Endodermal cell (in vitro differentiated cells): Measurements from ENCODE around the gene UCKL1. TPM values are rescaled to one million over a fixed set of nuclear protein-coding genes. Genes with fewer than 3 reads are reported as not detected.
A peak's percentile ranks its signal among the peaks of the same experiment; 100 is the strongest.

ENCODE experiments used
- DNase-seq: peaks from one replicate; pipeline ENCODE4 v3.0.0-alpha.2; 2017
- H3K27ac ChIP-seq: 2 replicates; pipeline ENCODE4 v1.5.1; 2013; ENCODE audit warnings: mild to moderate bottlenecking, low read depth, low read length, moderate library complexity
- H3K27me3 ChIP-seq: 2 replicates; pipeline ENCODE4 v1.6.1; 2013; ENCODE audit warnings: mild to moderate bottlenecking, low read length, moderate library complexity; ENCODE audit not compliant: insufficient read depth, control insufficient read depth, poor library complexity, severe bottlenecking
- H3K36me3 ChIP-seq: 2 replicates; pipeline ENCODE4 v1.7.0; 2013; ENCODE audit warnings: mild to moderate bottlenecking, low read length, moderate library complexity; ENCODE audit not compliant: control insufficient read depth, insufficient read depth
- H3K4me1 ChIP-seq: one replicate; pipeline ENCODE4 v1.7.0; 2013; ENCODE audit warnings: low read length; ENCODE audit not compliant: control insufficient read depth, insufficient read depth
- H3K4me3 ChIP-seq: 2 replicates; pipeline ENCODE4 v1.5.1; 2013; ENCODE audit warnings: mild to moderate bottlenecking, low read length, moderate library complexity
- H3K9ac ChIP-seq: 2 replicates; pipeline ENCODE4 v1.6.1; 2013; ENCODE audit warnings: mild to moderate bottlenecking, low read length, moderate library complexity; ENCODE audit not compliant: poor library complexity, severe bottlenecking; ENCODE audit errors: extremely low read depth
- H3K9me3 ChIP-seq: 2 replicates; pipeline ENCODE4 v1.6.1; 2013; ENCODE audit warnings: mild to moderate bottlenecking, low read length, moderate library complexity; ENCODE audit not compliant: control insufficient read depth
- H3K27ac Mint-ChIP-seq: 2 replicates; pipeline ENCODE4 v1.8.0; 2020; ENCODE audit warnings: mixed read lengths
- H3K27me3 Mint-ChIP-seq: 2 replicates; pipeline ENCODE4 v1.8.0; 2021; ENCODE audit warnings: mild to moderate bottlenecking, mixed read lengths; ENCODE audit not compliant: insufficient read depth
- H3K36me3 Mint-ChIP-seq: 2 replicates; pipeline ENCODE4 v1.8.0; 2020; ENCODE audit warnings: low read depth, mixed read lengths
- H3K4me1 Mint-ChIP-seq: 2 replicates; pipeline ENCODE4 v1.8.0; 2020; ENCODE audit warnings: mixed read lengths
- H3K4me3 Mint-ChIP-seq: 2 replicates; pipeline ENCODE4 v1.8.0; 2020; ENCODE audit warnings: mild to moderate bottlenecking, moderate library complexity, mixed read lengths
- H3K9me3 Mint-ChIP-seq: 2 replicates; pipeline ENCODE4 v1.8.0; 2020; ENCODE audit warnings: mild to moderate bottlenecking, mixed read lengths
- WGBS, 2 experiments: methylation state at CpG; one replicate each; pipeline versions ENCODE4 v1.1.5 to v1.1.7; 2013; ENCODE audit warnings: missing lambda C conversion rate in 2 of 2, mixed read lengths in 1 of 2; ENCODE audit not compliant: insufficient coverage in 1 of 2, insufficient read length in 1 of 2; 5-methylcytosine and 5-hydroxymethylcytosine counted together
- total RNA-seq, 2 donors: library from RNA; stranded (reverse); fragmentation: NEBNext Ultra II Directional in 1 of 2; extraction: Animal tissue kit (Norgen Biotek cat#: 25700) in 1 of 2; gene quantifications; 2 replicates in 1 of 2; 3 replicates in 1 of 2; pipeline ENCODE4 v1.2.1, GENCODE V29; 2021
- TF ChIP-seq, protein P1 (sequence below): fragments of 200-600 bp; sonication (generic); conservative IDR thresholded peaks from 2 replicates; pipeline ENCODE4 v1.5.0; 2021; ENCODE audit warnings: antibody characterized with exemption, mild to moderate bottlenecking

UCKL1 gene
- total RNA-seq, 2 donors from 2014 or later: 36.5 to 47.8 TPM

DNA sequence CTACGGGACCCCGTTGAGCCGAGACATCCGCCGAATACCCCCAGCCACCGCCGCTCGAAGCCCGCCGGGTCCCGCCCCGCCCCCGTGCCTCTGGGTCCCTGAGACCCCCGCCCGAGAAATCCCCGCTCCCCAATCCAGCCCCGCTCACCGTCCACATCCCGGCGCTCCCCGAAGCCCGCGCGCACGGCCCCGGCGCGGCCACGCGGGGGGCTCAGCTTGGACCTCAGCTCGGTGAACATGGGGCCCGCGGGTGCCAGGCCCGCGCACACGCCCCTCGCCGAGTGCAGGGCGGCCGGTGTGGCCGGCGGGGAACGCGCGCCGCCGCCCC, 23.0 kb upstream of the UCKL1 start:
- DNase-seq: peak; percentile 66
- Mint-ChIP-seq H3K36me3 (peaks cover 18% of the 10 kb centered on the region), H3K9me3 (no peaks in the 10 kb centered on the region), H3K27ac (no peak overlapping the region), H3K27me3 (peaks cover 10% of the 10 kb centered on the region), H3K4me3 (peak overlapping the region; percentile 88), H3K4me1 (peaks cover 19% of the 10 kb centered on the region)
- peak overlapping the region; percentile 6 for H3K9ac ChIP-seq
- TF ChIP-seq, protein P1, sequence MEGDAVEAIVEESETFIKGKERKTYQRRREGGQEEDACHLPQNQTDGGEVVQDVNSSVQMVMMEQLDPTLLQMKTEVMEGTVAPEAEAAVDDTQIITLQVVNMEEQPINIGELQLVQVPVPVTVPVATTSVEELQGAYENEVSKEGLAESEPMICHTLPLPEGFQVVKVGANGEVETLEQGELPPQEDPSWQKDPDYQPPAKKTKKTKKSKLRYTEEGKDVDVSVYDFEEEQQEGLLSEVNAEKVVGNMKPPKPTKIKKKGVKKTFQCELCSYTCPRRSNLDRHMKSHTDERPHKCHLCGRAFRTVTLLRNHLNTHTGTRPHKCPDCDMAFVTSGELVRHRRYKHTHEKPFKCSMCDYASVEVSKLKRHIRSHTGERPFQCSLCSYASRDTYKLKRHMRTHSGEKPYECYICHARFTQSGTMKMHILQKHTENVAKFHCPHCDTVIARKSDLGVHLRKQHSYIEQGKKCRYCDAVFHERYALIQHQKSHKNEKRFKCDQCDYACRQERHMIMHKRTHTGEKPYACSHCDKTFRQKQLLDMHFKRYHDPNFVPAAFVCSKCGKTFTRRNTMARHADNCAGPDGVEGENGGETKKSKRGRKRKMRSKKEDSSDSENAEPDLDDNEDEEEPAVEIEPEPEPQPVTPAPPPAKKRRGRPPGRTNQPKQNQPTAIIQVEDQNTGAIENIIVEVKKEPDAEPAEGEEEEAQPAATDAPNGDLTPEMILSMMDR: no peak
- no peak overlapping the region for H3K27ac ChIP-seq
- H3K36me3 ChIP-seq: peaks cover 14% of the 10 kb centered on the region
- peak overlapping the region; percentile 81 for H3K4me3 ChIP-seq
- 0% methylated on average over 4 to 47 of the region's 47 CpGs for WGBS, 2 experiments
- no peaks in the 10 kb centered on the region for H3K27me3 ChIP-seq
- no peaks in the 10 kb centered on the region for H3K9me3 ChIP-seq
- H3K4me1 ChIP-seq: peaks cover 9% of the 10 kb centered on the region

DNA sequence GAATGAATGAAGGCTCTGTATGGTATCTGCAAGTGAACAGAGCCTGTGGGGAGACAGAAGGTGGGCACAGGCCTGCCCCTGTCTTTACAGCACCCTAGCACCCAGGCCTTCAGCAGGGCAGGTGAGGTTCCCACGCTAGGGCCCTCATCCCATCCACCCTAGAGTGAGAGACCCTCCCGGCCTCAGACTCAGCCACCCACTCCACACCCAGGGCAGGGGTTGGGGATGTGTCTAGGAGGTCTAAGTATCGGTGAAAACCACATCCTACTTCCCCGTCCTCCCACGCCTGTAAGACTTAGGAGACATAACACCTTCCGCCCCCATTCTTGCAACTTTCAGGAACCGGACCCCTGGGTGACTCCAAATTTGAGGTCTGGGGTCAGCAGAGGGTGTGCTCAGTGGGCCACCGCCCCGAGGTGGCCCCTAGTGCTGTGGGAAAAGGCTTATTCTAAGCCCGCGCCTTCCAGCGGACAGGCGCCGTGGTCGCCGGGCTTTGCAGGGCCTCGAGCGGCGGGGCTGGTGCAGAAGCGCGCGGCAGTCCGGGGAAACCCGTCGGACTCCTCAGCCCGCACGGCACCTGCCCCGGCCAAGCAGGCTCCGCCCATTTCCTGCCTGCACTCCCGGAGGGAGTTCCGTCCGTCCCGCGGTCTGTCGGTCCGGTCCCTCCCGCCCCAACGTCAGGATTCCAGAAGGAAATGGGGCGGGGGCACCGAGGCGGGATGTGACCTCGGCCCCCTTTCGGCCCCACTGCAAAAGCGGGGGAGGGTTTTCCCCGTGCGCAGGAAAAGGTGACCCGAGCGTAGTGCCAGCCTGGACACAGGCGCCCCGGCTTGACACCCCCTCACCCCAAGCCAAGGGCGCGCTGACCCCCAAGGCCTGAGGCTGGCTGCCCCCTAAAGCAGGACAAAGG, 22.4 kb upstream of the UCKL1 start:
- DNase-seq: peak; percentile 91
- no peaks in the 10 kb centered on the region for H3K9me3 ChIP-seq
- Mint-ChIP-seq H3K9me3 (no peaks in the 10 kb centered on the region), H3K27me3 (peaks cover 10% of the 10 kb centered on the region), H3K4me3 (peak overlapping the region; percentile 88), H3K27ac (no peak overlapping the region), H3K4me1 (peaks cover 19% of the 10 kb centered on the region), H3K36me3 (peaks cover 15% of the 10 kb centered on the region)
- WGBS, 2 experiments: 10 to 17% methylated on average over 16 to 51 of the region's 52 CpGs
- TF ChIP-seq, protein P1: no peak
- H3K4me3 ChIP-seq: peak overlapping the region; percentile 81
- no peaks in the 10 kb centered on the region for H3K27me3 ChIP-seq
- peak overlapping the region; percentile 6 for H3K9ac ChIP-seq
- H3K36me3 ChIP-seq: peaks cover 10% of the 10 kb centered on the region
- H3K27ac ChIP-seq: no peak overlapping the region
- H3K4me1 ChIP-seq: peaks cover 9% of the 10 kb centered on the region

DNA sequence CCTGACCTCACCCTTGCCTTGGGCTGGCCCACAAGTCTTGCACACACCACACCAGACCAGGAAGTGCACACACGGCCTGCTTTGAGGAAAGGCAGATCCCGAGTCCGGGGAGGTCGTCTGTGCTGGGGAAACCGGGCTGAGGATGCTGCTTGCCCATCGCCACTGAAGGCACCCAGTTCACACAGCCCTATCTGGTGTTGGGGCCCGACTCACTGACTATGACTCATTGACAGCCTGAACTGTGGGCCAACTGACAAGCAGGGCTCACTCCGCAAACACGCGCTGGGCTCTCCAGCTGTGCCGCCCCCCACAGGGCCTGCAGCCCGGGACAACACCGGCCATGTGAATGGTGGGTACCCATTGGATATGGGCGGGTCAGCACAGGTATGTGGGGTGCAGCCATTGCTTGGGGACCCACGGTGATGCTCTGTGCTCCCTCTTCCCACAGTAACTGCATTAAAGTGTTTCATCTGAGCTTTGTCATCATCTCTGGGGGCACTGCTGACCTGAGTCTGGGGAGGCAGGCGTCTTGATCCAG, 21.6 kb upstream of the UCKL1 start:
- no peaks in the 10 kb centered on the region for H3K27me3 ChIP-seq
- H3K4me1 Mint-ChIP-seq: peaks cover 19% of the 10 kb centered on the region
- peak overlapping the region; percentile 88 for H3K4me3 Mint-ChIP-seq
- no peaks in the 10 kb centered on the region for H3K9me3 ChIP-seq
- H3K36me3 ChIP-seq: peaks cover 4% of the 10 kb centered on the region
- peak; percentile 55 for DNase-seq
- H3K9ac ChIP-seq: no peak overlapping the region
- TF ChIP-seq, protein P1: no peak
- no peak overlapping the region for H3K27ac Mint-ChIP-seq
- H3K27me3 Mint-ChIP-seq: peaks cover 11% of the 10 kb centered on the region
- H3K27ac ChIP-seq: no peak overlapping the region
- peak overlapping the region; percentile 81 for H3K4me3 ChIP-seq
- H3K4me1 ChIP-seq: peaks cover 9% of the 10 kb centered on the region
- WGBS, 2 experiments: 80 to 81% methylated on average over 11 to 16 of the region's 16 CpGs
- H3K9me3 Mint-ChIP-seq: no peaks in the 10 kb centered on the region
- H3K36me3 Mint-ChIP-seq: peaks cover 9% of the 10 kb centered on the region
